HEK293T (cell line): ENCODE results near the gene MAP2K3.
"Not testable (repeated sequence)": the region's sequence is repeated elsewhere in the genome, so short reads cannot be mapped to it uniquely, and the experiment has no call there.

ENCODE experiments used
- BHLHE40 ChIP-seq: fragments of 450-650 bp; IDR thresholded peaks from 2 replicates; pipeline ENCODE4 v1.6.1; 2016; ENCODE audit warnings: mild to moderate bottlenecking, moderate library complexity, borderline replicate concordance
- HDGF ChIP-seq: fragments of 450-650 bp; IDR thresholded peaks from 2 replicates; pipeline ENCODE4 v1.6.1; 2017; ENCODE audit warnings: antibody characterized with exemption, borderline replicate concordance
- SP1 ChIP-seq: fragments of 450-650 bp; IDR thresholded peaks from 2 replicates; pipeline ENCODE4 v1.6.1; 2017
- TARDBP ChIP-seq: fragments of 450-650 bp; IDR thresholded peaks from 2 replicates; pipeline ENCODE4 v1.6.1; 2016

DNA sequence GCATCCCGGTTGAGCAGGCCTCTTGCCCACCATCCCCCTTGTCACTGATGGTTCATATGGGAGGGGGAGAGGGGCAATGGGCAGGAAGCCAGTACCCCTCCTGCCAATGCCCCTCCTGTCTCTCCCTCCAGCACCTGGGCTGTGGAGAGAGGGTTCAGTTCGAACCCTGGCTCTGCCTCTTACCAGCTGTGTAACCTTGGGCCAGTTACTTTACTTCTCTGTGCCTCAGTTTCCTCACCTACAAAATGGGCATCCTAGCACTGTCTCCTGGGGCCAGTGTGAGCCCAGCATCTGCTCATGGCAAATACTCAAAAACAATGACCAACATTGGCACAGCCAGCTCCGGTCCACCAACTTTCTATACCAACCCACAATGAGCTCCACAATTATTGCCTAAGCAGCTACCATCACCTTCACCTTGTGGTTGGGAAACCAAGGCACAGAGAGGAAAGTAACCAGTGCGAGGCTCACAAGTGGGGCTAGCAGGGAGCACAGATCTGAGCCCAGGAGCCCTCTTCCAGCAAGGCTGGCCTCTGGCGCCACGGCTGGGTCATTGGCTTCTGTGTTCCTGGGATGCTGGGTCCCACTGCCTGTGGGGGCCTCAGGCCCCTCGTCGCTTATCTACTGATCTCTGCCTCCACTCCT, 53.6 kb downstream of the MAP2K3 start:
- TF ChIP-seq SP1, HDGF, TARDBP, BHLHE40: not testable (repeated sequence)
